Suppressor macrophage treated with lipopolysaccharide for 1 hour (primary cell): ENCODE measurements around the gene PHETA1.
"Not testable (repeated sequence)": the region's sequence is repeated elsewhere in the genome, so short reads cannot be mapped to it uniquely, and the experiment has no call there.

Experiments used
- DNase-seq, 3 donors: peaks; one replicate each; pipeline ENCODE4 v3.0.0-alpha.2; 2020 to 2022

The PHETA1 gene

DNA sequence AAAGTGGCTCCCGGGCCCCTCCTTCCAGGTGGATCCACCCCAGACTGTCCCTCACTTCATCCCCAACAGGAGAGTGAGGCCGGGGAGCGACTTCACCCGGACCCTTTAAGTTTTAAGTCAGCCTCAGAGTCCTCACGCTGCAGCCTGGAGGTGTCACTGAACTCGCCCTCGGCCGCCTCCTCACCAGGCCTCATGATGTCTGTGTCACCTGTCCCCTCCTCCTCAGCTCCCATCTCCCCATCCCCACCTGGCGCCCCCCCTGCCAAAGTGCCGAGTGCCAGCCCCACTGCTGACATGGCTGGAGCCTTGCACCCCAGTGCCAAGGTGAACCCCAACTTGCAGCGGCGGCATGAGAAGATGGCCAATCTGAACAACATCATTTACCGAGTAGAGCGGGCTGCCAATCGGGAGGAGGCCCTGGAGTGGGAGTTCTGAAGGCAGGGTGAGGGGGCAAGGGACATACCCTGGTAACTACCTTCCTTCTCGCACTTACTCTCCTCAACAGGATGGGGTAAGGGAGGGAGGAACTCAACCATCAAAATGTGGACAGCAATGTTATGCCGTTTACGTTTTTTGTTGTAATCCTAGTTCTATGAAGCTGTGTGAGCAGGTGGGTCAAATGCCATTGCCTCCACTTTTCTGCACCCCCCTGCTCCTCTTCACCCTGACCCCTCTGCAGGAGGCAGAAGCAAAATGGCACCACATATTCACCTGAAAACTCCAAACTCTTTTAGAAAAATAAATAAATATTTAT, 20.8 kb downstream of the PHETA1 start:
- DNase-seq: no peak

DNA sequence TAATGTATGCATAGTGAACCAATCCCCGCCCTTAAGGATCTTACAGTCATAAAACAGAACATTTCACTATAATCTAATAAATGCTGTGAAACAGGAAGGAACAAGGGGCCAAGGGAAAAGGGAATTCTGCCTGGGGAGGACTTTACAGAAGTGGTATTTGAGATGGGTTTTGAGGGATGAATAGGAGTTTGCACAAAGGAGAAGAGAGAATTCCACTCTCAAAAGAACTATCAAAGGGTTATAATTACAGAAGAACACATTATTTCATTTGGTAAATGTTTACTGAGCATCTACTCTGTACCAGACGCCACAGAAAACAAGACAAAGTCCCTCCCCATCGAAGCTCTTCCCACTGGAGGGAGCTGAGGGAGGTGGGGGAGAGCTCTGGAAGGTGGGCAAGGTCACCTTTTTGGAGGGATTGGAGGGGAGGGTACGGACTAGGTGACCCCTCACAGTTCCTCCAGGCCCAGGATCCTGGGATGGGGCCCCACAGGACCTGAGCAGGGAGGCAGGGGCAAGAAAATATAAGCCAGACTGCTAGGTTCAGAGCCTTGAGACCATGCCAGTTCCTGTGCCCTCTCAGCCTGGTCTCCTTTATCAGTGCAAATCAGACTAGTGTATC, 24.5 kb downstream of the PHETA1 start:
- DNase-seq: no peak

DNA sequence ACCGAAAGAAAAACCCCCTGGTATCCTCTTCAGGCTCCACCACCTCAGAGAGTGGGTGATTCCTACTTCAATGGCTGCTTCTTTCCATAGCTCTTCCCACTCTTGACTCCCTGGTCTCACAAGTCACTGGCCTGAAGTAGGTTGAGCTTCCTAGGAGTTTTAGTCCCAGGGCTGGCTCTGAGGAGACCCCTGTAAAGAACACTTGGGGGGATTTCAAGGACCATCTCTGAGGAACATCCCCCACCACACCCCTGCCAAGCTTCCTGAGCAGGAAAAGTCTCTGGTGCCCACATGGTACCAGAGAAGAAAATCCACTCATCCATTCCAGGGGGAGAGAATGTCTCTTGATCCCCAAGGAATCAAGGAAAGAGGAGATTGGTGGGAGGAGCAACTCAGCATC, 25.7 kb downstream of the PHETA1 start:
- no peak for DNase-seq

DNA sequence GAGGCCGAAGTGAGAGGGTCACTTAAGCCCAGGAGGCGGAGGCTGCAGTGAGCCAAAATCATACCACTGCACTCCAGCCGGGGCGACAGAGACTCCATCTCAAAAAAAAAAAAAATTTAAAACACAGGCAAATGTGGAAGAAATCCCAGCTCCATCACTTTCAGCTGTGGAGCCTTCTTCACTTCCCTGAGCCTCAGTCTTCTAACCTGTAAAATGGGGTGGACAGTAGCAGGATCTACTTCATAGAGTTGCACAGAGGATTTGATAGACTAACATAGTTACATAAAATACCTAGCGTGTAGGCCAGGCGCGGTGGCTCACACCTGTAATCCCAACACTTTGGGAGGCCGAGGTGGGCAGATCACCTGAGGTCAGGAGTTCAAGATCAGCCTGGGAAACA, 26.5 kb downstream of the PHETA1 start:
- no peak for DNase-seq

DNA sequence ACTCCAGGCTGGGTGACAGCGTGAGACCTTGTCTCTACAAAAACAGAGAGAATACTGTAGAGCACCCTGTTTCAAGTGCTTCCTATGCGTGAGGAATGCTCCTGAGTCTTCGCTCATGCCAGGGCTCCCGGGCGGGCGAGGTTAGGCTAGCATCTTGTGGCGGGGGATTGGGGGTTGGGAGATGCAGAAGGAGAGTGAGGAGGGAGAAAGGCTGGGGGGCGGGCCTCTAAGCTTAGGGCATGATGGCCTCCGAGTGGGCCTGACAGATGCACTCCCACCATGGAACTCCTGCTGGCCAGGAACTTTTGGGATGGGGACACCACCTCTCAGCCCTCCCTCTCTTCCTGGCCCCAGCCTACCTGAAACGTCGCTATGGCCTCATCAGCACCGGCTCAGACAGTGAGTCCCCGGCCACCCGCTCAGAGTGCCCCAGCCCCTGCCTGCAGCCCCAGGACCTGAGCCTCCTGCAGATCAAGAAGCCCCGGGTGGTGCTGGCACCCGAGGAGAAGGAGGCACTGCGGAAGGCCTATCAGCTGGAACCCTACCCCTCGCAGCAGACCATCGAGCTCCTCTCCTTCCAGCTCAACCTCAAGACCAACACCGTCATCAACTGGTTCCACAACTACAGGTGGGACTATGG, 27.3 kb downstream of the PHETA1 start:
- DNase-seq: no peak

DNA sequence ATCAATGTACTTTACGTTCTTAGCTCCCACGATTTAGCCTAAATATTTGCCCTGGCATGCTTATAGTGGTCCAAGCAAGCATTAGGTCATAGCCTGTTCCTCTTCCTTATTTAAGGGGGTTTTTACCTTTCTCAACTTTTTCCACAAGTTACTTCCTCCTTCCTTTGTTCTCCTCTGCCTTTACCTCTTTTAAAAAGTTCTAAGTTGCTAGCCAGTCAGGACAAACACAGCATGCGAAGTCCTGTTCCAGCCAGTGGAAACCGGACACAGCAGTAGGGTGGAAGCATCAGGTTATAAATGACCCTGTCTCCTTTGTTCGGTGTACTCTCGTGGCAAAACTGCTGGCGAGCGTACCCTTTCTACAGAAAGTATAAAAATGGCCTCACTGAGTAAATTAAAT, 28.2 kb downstream of the PHETA1 start:
- DNase-seq: peak in 1 of 3 donors; percentile 34

DNA sequence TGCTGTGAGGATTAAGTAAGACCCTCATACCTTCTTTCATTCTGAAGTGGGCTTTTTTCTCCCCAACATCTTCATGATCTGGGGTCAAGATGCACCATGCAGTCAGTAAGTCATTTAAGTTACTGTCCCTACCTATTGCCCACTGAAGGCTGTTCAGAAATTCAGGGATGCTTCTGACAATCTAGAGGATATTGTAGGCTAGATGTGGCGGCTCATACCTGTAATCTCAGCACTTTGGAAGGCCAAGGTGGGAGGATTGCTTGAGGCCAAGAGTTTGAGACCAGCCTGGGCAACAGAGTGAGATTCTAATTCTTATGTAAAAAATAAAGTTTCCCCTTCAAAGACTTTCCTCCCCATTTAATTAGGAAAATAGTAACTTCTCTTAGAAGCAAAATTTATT, 28.7 kb downstream of the PHETA1 start:
- no peak for DNase-seq

DNA sequence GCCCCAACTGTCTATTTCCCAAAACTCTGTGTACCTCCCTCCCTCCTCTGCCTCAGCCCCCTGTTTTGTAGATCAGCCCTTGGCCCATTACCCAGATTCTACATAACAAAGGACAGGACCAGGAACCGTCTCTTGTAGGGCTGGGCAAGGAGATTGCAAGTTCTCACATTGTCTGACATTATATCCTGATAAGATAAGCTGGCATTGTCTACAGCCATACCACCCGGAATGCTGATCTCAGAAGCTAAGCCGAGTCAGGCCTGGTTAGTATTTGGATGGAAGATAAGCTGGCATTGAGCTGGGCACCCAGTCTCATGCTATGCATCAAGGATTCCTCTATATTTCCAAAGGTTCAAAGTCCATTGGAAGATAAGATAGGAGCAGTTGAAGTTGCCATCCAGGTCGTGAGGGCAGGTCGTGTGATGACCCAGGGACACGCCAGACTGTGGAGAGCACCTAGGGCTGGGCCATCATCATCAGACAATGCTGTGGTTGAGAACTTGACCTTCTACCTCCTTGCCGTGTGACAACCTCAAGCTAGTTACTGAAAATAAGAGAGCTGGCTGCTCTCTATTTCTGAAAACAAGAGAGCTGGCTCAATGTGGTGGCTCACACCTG, 29.5 kb downstream of the PHETA1 start:
- DNase-seq: no peak

DNA sequence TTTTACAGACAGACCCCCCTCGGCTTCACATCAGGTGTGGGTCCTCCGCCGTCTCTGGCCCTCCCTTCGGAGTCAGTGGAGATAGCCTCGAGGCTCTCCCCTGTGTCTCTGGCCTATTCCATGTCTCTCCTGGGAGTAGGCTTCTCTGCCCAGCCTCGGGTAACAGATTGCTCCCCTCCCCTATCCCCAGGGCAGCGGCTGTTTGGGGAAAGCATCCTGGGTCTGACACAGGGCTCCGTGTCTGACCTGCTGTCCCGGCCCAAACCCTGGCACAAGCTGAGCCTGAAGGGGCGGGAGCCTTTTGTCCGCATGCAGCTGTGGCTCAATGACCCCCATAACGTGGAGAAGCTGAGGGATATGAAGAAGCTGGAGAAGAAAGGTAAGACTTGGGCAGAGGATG, 30.8 kb downstream of the PHETA1 start:
- no peak for DNase-seq

DNA sequence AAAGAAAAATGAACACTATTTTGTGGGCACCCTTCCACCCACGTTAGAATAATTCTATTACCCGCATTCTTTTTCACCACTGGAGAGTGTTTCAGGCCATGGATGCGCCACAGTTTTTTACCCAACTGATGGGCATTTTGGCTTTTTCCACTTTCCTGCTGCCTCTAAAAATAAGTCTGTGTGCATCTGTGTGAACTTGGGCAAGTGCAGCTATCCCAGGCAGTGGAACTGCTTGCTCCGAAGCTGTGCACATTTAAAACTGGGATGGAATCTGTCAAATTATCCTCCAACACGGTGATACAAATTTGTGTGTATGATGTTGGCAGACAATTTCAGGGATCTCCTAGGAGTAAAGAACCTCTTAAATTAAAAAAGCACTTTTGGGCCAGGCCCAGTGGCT, 31.5 kb downstream of the PHETA1 start:
- DNase-seq: no peak

DNA sequence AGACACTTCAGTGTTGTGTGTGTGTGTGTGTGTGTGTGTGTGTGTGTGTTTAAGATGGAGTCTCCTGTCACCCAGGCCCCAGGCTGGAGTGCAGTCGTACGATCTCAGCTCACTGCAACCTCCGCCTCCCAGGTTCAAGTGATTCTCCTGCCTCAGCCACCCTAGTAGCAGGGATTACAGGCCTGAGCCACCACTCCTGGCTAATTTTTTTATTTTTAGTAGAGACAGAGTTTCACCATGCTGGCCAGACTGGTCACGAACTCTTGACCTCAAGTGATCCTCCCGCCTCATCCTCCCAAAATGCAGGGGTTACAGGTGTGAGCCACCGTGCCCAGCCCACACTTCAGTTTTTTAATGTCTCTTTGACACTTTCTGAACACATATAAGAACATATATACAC, 32.5 kb downstream of the PHETA1 start:
- not testable (repeated sequence) for DNase-seq

DNA sequence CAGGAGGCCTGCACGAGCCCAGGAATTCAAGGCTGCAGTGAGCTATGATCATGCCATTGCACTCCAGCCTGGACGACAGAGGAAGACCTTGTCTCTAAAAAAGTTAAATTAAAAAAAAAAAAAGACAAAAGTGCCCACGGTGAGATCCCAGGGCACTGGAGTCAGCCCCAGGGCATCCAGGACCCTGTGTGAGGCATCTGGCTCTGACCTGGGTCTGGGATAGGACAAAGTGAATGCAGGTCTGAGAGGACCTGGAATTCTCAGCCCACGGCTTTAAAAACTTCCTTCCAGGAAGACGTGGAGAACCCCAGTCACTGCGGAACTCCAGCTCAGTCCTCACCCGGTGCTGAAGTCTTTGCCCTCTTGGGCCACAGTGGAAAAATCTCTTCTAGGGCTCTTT, 33.1 kb downstream of the PHETA1 start:
- no peak for DNase-seq

DNA sequence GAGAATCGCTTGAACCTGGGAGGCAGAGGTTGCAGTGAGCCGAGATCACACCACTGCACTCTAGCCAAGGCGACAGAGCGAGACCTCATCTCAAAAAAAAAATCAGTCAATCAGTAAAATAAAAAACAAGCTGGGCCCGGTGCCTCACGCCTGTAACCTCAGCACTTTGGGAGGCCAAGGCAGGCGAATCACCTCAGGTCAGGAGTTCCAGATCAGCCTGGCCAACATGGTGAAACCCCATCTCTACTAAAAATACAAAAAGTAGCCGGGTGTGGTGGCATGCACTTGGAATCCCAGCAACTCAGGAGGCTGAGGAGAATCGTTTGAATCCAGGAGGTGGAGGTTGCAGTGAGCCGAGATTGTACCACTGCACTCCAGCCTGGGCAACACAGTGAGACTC, 33.6 kb downstream of the PHETA1 start:
- not testable (repeated sequence) for DNase-seq

DNA sequence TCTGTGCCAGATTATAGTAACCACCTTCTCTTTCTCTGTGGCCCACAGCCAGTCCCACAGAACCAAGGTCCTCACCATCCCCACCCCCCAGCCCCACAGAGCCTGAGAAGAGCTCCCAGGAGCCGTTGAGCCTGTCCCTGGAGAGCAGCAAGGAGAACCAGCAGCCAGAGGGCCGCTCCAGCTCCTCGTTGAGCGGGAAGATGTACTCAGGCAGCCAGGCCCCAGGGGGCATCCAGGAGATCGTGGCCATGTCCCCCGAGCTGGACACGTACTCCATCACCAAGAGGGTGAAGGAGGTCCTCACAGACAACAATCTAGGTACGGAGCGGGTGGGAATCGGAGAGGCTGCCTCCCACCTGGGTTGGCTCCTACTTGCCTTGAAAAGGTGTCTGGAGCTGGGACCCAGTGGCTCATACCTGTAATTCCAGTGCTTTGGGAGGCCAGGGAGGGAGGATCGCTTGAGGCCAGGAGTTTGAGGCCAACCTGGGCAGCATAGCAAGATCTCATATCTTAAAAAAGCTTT, 34.4 kb downstream of the PHETA1 start:
- no peak for DNase-seq

DNA sequence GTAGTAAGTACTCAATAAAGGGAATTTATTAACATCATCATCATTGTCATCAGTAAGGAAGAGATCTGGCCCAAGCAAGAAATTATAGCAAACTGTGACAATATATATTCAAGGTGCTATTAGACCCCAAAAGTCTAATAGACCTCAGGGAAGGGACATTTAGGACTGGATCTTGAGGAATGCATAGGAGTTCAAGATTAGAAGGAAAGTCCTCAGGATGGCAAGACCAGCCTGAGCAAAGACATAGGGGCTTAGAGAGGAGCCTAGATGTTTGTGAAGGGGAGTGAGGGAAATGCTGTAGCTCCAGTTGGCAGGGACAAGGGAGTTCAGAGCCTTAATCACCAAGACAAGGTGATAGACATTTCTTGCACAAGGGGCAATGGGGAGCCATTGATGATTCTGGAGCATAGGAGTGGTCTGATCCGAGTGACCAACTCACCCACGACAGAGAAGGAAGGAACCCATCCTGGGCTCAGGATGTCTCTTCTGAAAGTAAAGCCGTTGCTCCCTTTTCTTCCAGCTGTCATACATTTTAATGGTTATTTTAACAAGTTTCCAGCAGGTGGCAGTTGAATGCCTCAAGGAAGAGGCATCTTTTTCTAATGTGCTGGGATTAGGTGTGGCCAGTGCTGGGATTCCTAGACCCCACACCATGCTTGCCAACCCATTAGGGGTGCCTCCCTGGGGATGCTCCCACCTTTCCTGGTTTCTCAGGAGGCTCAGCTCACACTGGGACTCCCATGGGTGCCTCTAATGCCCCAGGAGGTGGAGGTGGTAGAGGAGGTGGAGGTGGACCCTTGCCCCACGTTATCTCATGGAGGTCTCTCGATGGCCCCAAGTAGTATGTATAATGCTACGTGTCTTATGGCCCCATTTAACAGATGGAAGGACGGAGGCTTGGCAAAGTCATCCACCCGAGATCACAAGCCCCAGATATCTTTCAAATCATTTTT, 37.8 kb downstream of the PHETA1 start:
- DNase-seq: peak; percentile 74 to 86 (median 79)

DNA sequence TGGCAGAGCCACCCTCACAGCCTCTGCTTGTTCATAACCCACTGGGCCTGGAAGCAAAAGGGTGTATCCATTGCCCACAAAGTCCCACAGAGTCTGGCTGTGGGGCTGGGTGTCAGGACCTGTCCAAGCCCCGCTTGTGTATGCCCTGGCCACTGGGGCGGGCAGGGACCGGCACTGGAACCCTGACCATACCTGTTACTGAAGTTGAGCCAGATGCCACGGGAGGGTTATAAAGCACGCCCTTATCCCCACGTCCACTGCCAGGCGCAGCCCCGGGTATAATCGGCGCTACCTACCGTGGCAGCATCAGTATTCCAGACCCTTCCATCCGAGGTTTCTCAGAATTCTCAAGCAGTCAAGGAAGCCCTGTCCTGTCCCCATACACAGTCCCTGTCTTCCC, 40.8 kb downstream of the PHETA1 start:
- no peak for DNase-seq

DNA sequence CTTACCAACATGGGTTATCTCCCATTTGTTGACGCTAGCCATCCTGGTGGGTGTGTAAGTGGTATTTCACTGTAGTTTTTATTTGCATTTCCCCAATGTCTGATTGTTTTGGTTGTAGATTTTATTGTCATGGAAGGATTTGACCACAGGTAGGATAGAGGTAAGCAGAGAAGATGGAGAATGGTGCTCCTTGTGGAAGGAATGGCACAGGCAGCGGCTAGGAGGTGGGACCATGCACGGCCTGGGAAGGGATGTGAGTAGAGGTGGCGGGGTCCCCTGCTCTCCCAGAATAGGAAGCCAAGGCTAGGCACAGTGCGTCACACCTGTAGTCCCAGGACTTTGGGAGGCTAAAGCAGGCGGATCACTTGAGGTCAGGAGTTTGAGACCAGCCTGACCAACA, 41.4 kb downstream of the PHETA1 start:
- DNase-seq: no peak

DNA sequence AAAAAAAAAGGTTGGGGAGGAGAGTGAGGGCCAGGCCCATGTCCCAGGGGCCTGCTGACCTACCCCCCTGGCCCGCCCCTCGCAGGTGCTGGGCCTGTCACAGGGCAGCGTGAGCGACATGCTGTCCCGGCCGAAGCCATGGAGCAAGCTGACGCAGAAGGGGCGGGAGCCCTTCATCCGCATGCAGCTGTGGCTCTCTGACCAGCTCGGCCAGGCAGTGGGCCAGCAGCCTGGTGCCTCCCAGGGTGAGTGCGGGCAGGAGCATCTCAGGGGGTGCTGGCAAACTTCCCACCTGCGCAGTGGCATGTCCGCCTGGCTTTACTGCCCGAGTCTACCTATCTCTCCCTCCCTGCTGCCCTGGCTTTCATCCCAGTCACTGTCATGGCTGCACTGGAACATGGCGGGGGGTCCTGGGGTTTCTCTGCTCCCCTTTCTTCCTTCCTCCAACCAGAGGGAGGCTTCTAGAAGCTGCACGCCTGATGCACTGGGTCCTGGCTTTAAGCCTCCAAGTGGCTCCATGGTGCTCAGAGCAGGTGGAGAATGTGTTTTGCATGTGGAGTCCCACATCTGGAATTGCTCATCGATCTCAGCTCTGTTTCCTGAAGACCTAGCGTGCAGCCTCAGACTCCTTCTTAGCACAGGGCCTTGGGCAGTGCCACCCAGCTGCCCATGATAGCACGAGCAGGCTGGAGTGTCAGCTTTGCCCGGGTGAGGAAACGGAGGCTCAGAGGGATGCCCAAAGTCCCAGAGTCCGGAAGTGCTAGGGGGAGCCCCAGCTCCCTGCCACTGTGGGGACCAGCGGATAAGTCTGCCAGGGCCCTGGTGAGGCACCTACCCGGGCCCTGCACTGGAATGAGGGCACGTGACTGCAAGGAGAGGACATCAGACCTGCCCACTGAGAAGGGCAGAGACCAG, 46.3 kb downstream of the PHETA1 start:
- no peak for DNase-seq

DNA sequence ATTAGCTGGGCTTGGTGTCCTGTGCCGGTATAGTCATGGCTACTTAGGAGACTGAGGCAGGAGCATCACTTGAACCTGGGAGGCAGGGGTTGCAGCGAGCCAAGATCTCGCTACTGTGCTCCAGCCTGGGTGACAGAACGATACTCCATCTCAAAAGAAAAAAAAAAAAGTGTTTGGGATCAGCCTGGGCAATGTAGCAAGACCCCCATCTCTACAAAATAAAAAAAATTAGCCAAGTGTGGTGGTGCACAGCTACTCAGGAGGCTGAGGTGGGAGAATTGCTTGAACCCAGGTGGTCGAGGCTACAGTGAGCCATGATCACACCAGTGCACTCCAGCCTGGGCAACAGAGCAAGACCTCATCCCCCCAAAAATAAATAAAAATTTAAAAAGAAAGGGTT, 47.6 kb downstream of the PHETA1 start:
- DNase-seq: no peak

DNA sequence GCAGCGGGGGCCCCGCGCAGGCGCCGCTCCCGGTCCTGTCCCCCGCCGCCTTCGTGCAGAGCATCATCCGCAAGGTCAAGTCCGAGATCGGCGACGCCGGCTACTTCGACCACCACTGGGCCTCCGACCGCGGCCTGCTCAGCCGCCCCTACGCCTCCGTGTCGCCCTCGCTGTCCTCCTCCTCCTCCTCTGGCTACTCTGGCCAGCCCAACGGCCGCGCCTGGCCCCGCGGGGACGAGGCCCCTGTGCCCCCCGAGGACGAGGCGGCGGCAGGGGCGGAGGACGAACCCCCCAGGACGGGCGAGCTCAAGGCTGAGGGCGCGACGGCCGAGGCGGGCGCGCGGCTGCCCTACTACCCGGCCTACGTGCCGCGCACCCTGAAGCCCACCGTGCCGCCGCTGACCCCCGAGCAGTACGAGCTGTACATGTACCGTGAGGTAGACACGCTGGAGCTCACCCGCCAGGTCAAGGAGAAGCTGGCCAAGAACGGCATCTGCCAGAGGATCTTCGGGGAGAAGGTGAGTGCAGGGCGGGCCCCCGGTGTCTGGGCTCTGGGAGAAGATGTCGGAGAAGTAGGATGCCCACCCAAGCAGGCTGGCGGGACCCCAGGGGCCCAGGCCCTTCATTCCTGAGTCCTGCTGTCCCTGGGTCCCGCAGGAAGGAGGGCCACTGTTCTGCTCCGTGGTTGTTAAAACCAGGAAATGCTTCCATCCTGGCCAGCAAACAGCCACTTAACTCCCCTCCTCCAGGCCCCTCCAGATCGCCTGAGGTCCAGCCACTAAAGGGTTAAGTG, 48.4 kb downstream of the PHETA1 start:
- DNase-seq: no peak
